ENCODE results near the gene ARHGEF12.

- TF ChIP-seq POLR2A (IDR thresholded peaks at IDR 0.05; ENCODE audit: low read length) (no peak), CEBPB (IDR thresholded peaks at IDR 0.05) (no peak), RFX5 (IDR thresholded peaks at IDR 0.05) (no peak), CTCF (IDR thresholded peaks at IDR 0.05) (no peak), POLR2AphosphoS2 (conservative IDR thresholded peaks at IDR 0.05; ENCODE audit: low read length) (no peak), MAX (IDR thresholded peaks at IDR 0.05) (no peak), JUNB (IDR thresholded peaks at IDR 0.05) (no peak), HMGXB4 (CRISPR knock-in tag; IDR thresholded peaks at IDR 0.05; ENCODE audit: borderline replicate concordance) (no peak)
These were observed 135.8 kb downstream of the ARHGEF12 start for GRCh38 chr11:120471994-120472393.
